Measurements from ENCODE around the gene PRUNE2.
"Not testable (repeated sequence)": the region's sequence is repeated elsewhere in the genome, so short reads cannot be mapped to it uniquely, and the experiment has no call there.

The PRUNE2 gene

GRCh38 chr9:76859860-76860259 is 46.1 kb downstream of the PRUNE2 start:
- DNase-seq (ENCODE audit: low read depth), result no peak

DNA sequence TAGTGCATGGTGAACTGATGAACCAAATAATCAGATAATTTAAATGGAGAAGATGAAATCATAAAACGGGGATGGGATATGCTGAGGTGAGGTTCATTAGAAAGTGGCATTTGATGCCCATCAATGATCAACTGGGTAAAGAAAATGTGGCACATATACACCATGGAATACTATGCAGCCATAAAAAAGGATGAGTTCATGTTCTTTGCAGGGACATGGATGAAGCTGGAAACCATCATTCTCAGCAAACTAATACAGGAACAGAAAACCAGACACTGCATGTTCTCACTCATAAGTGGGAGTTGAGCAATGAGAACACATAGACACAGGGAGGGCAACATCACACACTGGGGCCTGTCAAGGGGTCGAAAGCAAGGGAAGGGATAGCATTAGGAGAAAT is 47.7 kb downstream of the PRUNE2 start:
- DNase-seq (ENCODE audit: low read depth), result not testable (repeated sequence)

GRCh38 chr9:76856016-76856415 is 49.9 kb downstream of the PRUNE2 start:
- DNase-seq (ENCODE audit: low read depth), result no peak

DNA sequence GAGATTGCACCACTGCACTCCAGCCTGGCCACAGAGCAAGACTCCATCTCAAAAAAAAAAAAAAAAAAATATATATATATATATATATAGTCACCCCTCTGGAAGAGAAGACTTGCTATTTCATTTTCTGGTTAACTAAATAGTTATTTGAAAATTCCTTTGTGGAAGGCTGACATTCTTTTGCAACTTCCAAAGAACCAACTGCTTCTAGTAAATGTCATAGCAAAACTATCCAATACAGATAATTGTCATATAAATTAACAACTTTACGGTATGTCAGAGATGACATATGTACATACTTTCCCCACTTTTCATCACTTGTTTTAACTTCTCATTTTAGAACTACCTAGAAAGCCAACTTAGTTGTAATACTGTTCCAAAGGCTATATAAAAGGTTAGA is 50.9 kb downstream of the PRUNE2 start:
- no peak for DNase-seq (ENCODE audit: low read depth)

DNA sequence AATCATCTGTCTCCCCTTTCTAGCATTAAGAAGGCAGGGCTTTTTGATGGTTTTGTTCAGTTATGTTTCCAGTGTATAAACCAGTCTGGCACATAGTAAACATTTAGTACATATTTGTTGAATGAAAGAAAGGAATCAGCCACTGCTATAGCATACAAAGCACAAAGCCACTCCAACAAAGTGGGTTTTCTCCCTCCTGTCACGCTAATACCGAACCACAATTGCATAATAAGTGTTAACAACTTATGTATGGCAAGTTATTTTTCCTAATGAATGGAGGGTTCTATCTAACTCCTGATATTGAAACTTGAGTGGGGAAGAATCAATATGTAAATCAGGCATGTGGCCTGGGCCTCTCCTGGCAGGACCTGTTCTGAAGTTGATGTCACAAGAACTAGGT is 53.9 kb downstream of the PRUNE2 start:
- no peak for DNase-seq (ENCODE audit: low read depth)

DNA sequence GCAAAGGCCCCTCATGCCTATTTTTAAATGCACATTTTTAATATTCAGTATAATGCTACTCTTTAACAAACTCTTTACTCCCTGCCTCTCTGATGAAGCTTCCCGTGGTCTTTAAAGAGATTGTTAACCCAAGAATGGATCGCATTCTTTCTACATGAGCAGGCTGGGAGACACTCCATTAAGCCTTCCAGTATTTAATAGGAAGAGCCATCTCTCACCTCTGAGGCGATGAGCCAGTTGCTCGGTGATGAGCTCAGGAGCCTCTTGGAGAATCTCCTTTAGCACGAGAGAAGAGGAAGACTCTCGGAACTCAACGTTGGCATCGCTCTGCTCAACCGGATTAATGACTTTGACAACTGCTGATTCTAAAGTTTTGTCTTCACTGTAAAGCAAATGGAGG is 59.6 kb downstream of the PRUNE2 start:
- DNase-seq (ENCODE audit: low read depth), result no peak

GRCh38 chr9:76845254-76845653 is 60.7 kb downstream of the PRUNE2 start:
- DNase-seq (ENCODE audit: low read depth), result no peak

DNA sequence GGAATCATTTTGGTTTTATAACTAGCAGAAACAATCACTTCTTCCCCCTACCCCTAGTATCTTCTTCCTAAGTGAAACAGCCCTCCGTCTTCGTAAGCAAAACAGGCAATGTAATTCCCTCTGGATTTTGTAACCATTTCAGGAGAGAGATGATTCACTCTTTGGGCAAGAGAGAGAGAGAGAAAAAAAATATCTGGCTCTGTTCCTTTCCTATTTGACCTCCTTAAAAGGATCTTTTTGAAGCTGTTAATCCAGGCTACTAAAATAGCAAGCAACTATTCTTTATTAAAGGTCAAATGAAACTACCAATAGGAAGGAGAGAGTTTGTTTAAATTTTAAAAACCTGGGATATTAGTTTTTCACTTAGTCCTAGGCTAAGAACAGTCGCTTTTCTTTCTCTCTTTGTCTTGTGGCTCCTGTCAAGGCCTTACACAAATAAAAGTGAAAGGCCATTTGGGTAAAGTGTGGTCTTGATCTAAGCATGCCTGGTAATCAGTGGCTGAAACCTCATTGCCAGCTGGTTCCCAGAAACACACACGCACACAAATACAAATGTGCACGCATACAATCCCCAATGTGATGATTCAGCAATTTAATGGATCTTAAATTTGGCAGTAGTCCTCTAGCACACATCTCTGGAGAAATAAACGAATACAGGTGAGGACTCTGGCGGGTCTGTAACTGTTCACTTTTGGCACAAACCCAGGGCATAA is 70.2 kb downstream of the PRUNE2 start:
- DNase-seq (ENCODE audit: low read depth), result peak; percentile 49

DNA sequence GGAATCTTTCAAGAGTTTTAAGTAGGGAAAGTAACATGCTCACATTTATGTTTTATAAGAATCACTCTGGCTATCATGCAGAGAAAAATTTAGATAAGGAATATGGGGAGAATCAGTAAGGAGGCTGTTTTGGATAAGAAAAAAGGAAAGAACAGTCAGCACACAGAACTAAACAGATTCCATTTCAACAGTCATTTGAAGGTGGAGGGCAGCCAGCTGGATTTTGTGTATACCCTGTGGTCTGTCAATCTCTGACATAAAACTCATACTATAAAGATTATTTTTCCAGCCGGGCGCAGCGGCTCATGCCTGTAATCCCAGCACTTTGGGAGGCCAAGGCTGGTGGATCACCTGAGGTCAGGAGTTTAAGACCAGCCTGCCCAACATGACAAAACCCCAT is 77.5 kb downstream of the PRUNE2 start:
- no peak for DNase-seq (ENCODE audit: low read depth)

- DNase-seq (ENCODE audit: low read depth), result no peak
Measured at GRCh38 chr9:76827296-76828080, 78.4 kb downstream of the PRUNE2 start.

DNA sequence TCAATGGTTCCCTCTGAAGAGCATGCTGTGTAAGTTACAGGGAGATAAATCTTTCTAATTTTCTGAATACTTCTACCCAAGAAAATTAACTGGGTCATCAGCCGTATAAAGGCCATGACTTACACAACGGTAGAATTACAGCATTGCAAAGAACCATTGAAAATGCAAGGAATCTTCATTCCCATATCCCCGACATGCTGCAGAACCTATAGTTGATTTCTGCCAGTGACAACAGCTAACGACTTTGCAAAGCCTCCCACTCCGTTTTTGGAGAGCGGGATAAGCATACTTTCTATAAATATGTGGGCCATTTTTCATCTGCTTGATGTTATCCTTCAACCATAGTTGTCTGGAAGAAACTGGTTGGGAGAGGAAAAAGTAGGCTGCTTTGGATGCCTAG is 85.5 kb downstream of the PRUNE2 start:
- no peak for DNase-seq (ENCODE audit: low read depth)

GRCh38 chr9:76818271-76818670 is 87.6 kb downstream of the PRUNE2 start:
- peak; percentile 98 for DNase-seq (ENCODE audit: low read depth)

DNA sequence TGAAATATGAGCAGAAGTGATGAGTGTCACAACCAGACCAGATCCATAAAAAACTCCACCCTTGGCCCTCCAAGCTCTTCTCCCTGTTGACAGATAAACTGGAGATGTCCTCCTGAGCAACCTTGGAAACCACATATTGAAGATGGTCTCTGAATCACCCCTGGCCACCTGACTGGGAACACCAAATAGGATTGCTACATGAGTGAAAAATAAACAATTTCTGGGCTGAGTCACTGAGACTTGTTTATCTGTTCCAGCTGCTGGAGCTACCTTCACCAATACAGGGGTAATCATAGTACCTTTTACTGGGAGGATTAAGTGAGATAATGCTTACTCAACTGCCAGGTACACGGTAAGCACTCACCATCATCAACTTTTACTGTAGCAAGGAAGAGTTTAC is 88.4 kb downstream of the PRUNE2 start:
- peak; percentile 56 for DNase-seq (ENCODE audit: low read depth)

- DNase-seq (ENCODE audit: low read depth), result no peak
Measured at GRCh38 chr9:76812591-76812990, 93.3 kb downstream of the PRUNE2 start.

DNA sequence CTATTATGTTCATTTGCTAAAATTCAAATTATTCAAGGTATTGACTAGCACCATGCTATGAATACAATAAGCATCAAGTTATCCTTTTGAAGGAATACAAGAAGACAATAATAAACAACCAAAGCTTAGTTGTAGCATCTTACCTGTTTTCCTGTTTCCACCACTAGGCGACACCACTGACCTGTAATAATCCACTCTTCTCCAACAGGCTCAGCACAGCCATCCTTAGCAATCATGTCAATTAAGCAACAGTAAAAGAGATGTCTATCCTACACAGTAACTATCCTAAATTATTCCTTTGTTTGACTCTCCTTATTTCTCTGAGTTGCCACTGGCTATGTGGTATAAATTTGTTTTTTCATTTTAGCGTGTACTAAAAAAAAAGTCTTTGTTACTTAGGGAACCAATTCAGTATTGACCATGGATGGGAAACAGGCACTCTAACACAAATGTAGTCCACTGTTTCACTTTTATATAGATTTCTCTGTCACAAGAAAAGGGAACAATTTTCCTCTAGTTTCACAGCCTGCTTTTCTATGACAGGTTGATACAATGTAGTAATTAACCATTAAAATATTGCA is 95.4 kb downstream of the PRUNE2 start:
- peak; percentile 45 for DNase-seq (ENCODE audit: low read depth)

- DNase-seq (ENCODE audit: low read depth), result no peak
Measured at GRCh38 chr9:76808636-76809035, 97.3 kb downstream of the PRUNE2 start.

DNA sequence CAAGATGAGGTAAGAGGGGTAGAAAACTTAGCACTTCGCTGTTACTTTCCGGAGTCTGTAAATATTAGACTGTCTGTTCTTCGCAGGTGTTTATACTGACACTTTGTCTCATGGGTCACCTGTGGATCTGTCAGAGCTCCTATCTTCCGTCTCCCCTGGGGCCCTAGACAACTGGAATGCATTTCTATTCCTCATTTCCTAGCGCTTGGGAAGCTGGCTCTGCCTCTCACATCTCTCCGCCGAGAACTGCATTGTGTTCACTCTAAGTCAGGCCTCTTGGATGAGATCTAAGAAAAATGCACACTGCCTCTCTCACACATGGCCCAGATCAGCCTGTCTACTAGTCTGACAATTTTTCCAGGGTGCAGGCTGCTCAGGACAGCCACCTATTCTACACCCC is 102.2 kb downstream of the PRUNE2 start:
- no peak for DNase-seq (ENCODE audit: low read depth)

DNA sequence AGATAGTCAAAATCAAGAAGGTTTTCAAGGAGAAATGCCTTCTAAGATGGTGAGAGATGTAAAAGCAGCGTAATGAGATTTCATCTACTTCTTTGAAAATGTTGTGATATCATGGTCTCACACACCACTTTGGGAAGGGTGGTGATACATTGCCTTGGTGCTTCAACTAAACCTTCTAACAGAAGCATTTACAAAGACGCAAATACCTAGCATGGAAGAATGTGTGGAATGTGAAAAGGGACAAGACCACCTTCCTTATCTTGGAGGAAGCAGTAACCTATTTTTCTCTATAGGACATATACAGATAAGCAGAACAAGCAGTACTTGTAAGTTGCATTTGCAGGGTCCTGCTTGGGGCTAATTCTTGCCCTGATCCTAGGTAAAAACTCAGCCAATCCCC is 102.8 kb downstream of the PRUNE2 start:
- no peak for DNase-seq (ENCODE audit: low read depth)

- no peak for DNase-seq (ENCODE audit: low read depth)
Measured at GRCh38 chr9:76800901-76801300, 105.0 kb downstream of the PRUNE2 start.

GRCh38 chr9:76799473-76799872 is 106.4 kb downstream of the PRUNE2 start:
- DNase-seq (ENCODE audit: low read depth), result no peak

GRCh38 chr9:76798527-76798926 is 107.4 kb downstream of the PRUNE2 start:
- no peak for DNase-seq (ENCODE audit: low read depth)

DNA sequence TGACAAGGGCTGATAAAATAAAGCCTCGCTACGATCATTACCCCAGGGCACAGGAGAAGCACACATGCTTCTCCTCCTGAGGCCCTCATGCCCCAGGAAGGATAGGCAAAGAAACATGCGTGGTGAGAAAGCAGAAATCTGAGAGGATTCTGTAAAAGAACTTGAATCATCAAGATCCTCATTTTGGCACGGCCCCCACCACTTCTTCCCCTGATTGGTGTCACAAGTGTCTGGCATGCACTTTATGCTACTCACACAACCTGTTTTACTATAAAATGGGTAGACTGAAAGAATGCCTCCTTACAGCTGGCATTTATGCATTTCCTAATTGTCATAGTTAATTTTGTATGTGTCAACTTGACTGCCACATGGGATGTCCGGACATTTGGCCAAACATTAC is 109.6 kb downstream of the PRUNE2 start:
- DNase-seq (ENCODE audit: low read depth), result no peak

GRCh38 chr9:76793784-76794431 is 112.0 kb downstream of the PRUNE2 start:
- no peak for DNase-seq (ENCODE audit: low read depth)

Data from HS-5 (cell line).